Adrenal gland (tissue), 5 donors: ENCODE results near the gene KRT78.

Source experiments
- POLR2A ChIP-seq, 2 donors: fragments of 450-650 bp; IDR thresholded peaks; one replicate each; pipeline ENCODE4 v1.6.1; 2017; ENCODE audit warnings: antibody characterized with exemption in 2 of 2, mild to moderate bottlenecking in 2 of 2, moderate library complexity in 1 of 2
- TF ChIP-seq, protein P1 (sequence below), 6 experiments: fragments of 450-650 bp in 4 of 6; fragments of 200-600 bp in 2 of 6; sonication (generic) in 1 of 6; IDR thresholded peaks; 1 replicate in 5 of 6; 2 replicates in 1 of 6; pipeline versions ENCODE4 v1.5.1 to v1.8.0; 2016 to 2021; ENCODE audit warnings: antibody characterized with exemption in 6 of 6, mild to moderate bottlenecking in 2 of 6, moderate library complexity in 1 of 6
- donor health status: DM: no; HTN: no; CAD: no.

DNA sequence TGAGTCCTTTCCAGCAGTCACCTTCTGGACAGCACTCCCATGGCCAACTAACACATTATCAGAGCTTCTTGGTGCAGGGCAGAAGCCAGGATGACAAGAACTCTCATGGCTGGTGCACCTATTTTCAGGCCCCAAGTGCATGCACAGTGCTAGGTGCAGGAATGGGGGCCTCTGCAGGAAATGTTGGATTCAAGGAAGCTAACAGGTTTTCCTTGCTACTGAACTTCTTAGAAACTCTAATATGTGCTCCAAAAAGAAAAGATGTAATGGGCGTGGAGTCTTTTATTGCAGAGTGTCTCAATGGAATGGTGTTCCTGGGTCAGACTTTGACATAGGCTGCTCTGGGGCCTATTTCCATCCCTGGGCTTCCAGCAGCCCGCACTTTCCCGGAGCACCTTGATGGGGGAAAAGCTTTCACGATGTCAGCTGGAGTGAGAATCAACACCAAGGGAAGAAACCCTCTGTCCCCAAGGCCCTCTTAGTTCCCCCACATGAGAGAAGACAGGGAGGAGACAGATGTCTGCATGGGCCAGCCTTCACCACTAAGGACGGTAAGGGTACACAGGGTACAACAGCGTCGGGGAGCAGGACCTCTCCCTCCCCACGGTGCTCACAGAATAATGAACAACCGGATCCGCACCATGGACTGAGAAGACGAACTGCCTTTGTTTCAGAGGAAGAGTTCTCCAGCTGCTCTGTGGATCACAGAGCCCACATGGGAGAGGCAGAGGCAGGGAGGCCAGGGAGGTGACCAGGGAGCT, 59.7 kb downstream of the KRT78 start:
- TF ChIP-seq, protein P1, sequence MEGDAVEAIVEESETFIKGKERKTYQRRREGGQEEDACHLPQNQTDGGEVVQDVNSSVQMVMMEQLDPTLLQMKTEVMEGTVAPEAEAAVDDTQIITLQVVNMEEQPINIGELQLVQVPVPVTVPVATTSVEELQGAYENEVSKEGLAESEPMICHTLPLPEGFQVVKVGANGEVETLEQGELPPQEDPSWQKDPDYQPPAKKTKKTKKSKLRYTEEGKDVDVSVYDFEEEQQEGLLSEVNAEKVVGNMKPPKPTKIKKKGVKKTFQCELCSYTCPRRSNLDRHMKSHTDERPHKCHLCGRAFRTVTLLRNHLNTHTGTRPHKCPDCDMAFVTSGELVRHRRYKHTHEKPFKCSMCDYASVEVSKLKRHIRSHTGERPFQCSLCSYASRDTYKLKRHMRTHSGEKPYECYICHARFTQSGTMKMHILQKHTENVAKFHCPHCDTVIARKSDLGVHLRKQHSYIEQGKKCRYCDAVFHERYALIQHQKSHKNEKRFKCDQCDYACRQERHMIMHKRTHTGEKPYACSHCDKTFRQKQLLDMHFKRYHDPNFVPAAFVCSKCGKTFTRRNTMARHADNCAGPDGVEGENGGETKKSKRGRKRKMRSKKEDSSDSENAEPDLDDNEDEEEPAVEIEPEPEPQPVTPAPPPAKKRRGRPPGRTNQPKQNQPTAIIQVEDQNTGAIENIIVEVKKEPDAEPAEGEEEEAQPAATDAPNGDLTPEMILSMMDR (IDR thresholded peaks at IDR 0.05), result no peak
- no peak for TF ChIP-seq POLR2A (IDR thresholded peaks at IDR 0.05)
